Measurements from ENCODE around the gene LCLAT1.

DNA sequence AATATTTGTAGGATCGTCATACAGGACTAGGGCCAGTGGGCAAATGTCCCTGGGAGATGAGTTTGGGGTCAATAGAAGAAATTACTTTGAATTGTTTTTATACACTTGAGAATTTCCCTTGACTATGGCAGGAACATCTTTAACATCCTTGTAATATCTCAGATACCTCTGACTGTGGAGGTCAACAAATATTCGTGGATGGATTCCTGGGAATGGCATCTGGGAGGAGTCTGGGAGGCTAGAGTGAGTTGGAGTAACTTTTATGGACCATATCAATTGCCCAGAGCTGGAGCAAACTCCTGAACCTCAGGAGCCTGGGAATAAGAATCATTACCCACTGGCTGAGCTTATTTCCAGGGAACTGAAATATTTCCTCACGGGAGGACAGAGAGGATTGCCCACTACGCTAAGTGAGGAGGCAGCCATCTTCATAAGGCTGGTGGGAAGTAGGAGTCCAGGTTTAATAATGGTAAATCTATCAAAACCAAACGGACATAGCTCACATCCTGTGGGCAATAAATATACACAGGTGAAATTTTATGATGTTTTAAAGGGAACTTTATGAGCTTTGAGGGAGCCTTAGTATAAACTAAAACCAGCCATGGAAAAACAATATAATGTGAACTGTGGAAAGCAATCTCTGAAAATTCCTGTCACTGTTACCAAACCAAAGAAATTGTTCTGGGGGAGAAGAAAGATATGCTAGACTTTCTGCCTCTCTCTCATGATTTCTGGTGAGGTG lies 44.4 kb upstream of the LCLAT1 start:
- no peak for TF ChIP-seq EZH2phosphoT487 (IDR thresholded peaks at IDR 0.05; ENCODE audit: borderline replicate concordance)
- TF ChIP-seq, protein P1, sequence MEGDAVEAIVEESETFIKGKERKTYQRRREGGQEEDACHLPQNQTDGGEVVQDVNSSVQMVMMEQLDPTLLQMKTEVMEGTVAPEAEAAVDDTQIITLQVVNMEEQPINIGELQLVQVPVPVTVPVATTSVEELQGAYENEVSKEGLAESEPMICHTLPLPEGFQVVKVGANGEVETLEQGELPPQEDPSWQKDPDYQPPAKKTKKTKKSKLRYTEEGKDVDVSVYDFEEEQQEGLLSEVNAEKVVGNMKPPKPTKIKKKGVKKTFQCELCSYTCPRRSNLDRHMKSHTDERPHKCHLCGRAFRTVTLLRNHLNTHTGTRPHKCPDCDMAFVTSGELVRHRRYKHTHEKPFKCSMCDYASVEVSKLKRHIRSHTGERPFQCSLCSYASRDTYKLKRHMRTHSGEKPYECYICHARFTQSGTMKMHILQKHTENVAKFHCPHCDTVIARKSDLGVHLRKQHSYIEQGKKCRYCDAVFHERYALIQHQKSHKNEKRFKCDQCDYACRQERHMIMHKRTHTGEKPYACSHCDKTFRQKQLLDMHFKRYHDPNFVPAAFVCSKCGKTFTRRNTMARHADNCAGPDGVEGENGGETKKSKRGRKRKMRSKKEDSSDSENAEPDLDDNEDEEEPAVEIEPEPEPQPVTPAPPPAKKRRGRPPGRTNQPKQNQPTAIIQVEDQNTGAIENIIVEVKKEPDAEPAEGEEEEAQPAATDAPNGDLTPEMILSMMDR (conservative IDR thresholded peaks at IDR 0.05; ENCODE audit: low read length), result no peak

All from Loucy (cell line).